ENCODE results near the gene OGFOD3. TPM values are rescaled to one million over a fixed set of nuclear protein-coding genes. Genes with fewer than 3 reads are reported as not detected.
"Not testable (repeated sequence)": the region's sequence is repeated elsewhere in the genome, so short reads cannot be mapped to it uniquely, and the experiment has no call there.

The OGFOD3 gene
- total RNA-seq, result 28.7 and 34.7 TPM in 2 replicates

- DNase-seq (ENCODE audit: low spot score), result peak; percentile 85
- Mint-ChIP-seq H3K27me3 (ENCODE audit: insufficient read depth) (no peaks in the 10 kb centered on the region), H3K9me3 (no peaks in the 10 kb centered on the region), H3K4me1 (ENCODE audit: low read depth) (peaks cover 24% of the 10 kb centered on the region), H3K4me3 (peak within 1 kb of the TSS; percentile 82), H3K27ac (peak within 1 kb of the TSS; percentile 61), H3K36me3 (ENCODE audit: low read depth) (peaks cover 29% of the 10 kb centered on the region)
- intact Hi-C loops (cut with micrococcal nuclease), result loop anchor here (1.0 to 5.0 kb wide), 7 partner anchors 32 to 381 kb away; partner anchors contain the start of genes CSNK1D, CYBC1, DCXR and NARF
These were observed at the start of gene OGFOD3, which contains the start of gene HEXD for GRCh38 chr17:82418001-82418986. Gene OGFOD3, minus strand, starts transcription at chr17:82418586. Its CDS starts 101 bp downstream, at chr17:82418485. Gene HEXD, plus strand, starts transcription at chr17:82418347. Its CDS starts 1,453 bp downstream, at chr17:82419800.

GRCh38 chr17:82465023-82465603, 46.7 kb upstream of the OGFOD3 start:
- Mint-ChIP-seq H3K27me3 (ENCODE audit: insufficient read depth) (no peaks in the 10 kb centered on the region), H3K36me3 (ENCODE audit: low read depth) (peaks cover 66% of the 10 kb centered on the region), H3K4me1 (ENCODE audit: low read depth) (peaks cover 67% of the 10 kb centered on the region), H3K27ac (peak overlapping the region; percentile 60), H3K4me3 (no peak overlapping the region), H3K9me3 (no peaks in the 10 kb centered on the region)
- no peak for DNase-seq (ENCODE audit: low spot score)
- intact Hi-C loops (cut with micrococcal nuclease), result no loop called here

- intact Hi-C loops (cut with micrococcal nuclease), result no loop called here
- no peaks in the 10 kb centered on the region for H3K9me3 Mint-ChIP-seq
- peaks cover 65% of the 10 kb centered on the region for H3K36me3 Mint-ChIP-seq (ENCODE audit: low read depth)
- no peaks in the 10 kb centered on the region for H3K27me3 Mint-ChIP-seq (ENCODE audit: insufficient read depth)
- H3K4me1 Mint-ChIP-seq (ENCODE audit: low read depth), result peaks cover 64% of the 10 kb centered on the region
- DNase-seq (ENCODE audit: low spot score), result no peak
- H3K4me3 Mint-ChIP-seq, result no peak overlapping the region
- H3K27ac Mint-ChIP-seq, result peak overlapping the region; percentile 38
These were observed 46.2 kb upstream of the OGFOD3 start for GRCh38 chr17:82464567-82464929.

GRCh38 chr17:82463925-82464566, 45.7 kb upstream of the OGFOD3 start:
- intact Hi-C loops (cut with micrococcal nuclease), result no loop called here
- peaks cover 63% of the 10 kb centered on the region for H3K36me3 Mint-ChIP-seq (ENCODE audit: low read depth)
- no peak overlapping the region for H3K4me3 Mint-ChIP-seq
- H3K27me3 Mint-ChIP-seq (ENCODE audit: insufficient read depth), result no peaks in the 10 kb centered on the region
- H3K27ac Mint-ChIP-seq, result peak overlapping the region; percentile 40
- peaks cover 68% of the 10 kb centered on the region for H3K4me1 Mint-ChIP-seq (ENCODE audit: low read depth)
- DNase-seq (ENCODE audit: low spot score), result no peak
- H3K9me3 Mint-ChIP-seq, result no peaks in the 10 kb centered on the region

GRCh38 chr17:82463391-82463790, 45.0 kb upstream of the OGFOD3 start:
- Mint-ChIP-seq H3K4me3 (no peak overlapping the region), H3K27me3 (ENCODE audit: insufficient read depth) (no peaks in the 10 kb centered on the region), H3K36me3 (ENCODE audit: low read depth) (peaks cover 56% of the 10 kb centered on the region), H3K27ac (peak overlapping the region; percentile 40), H3K4me1 (ENCODE audit: low read depth) (peaks cover 62% of the 10 kb centered on the region), H3K9me3 (no peaks in the 10 kb centered on the region)
- intact Hi-C loops (cut with micrococcal nuclease), result no loop called here
- DNase-seq (ENCODE audit: low spot score), result no peak

GRCh38 chr17:82461827-82462524, 43.6 kb upstream of the OGFOD3 start:
- H3K9me3 Mint-ChIP-seq, result no peaks in the 10 kb centered on the region
- no peaks in the 10 kb centered on the region for H3K27me3 Mint-ChIP-seq (ENCODE audit: insufficient read depth)
- no peak for DNase-seq (ENCODE audit: low spot score)
- peaks cover 69% of the 10 kb centered on the region for H3K4me1 Mint-ChIP-seq (ENCODE audit: low read depth)
- intact Hi-C loops (cut with micrococcal nuclease), result no loop called here
- H3K27ac Mint-ChIP-seq, result peak overlapping the region; percentile 40
- H3K4me3 Mint-ChIP-seq, result peak overlapping the region; percentile 96
- H3K36me3 Mint-ChIP-seq (ENCODE audit: low read depth), result peaks cover 57% of the 10 kb centered on the region

GRCh38 chr17:82459936-82460335, 41.5 kb upstream of the OGFOD3 start:
- Mint-ChIP-seq H3K4me3 (peak overlapping the region; percentile 96), H3K4me1 (ENCODE audit: low read depth) (peaks cover 62% of the 10 kb centered on the region), H3K36me3 (ENCODE audit: low read depth) (peaks cover 47% of the 10 kb centered on the region)
- H3K27ac Mint-ChIP-seq; H3K27me3 Mint-ChIP-seq (ENCODE audit: insufficient read depth); DNase-seq (ENCODE audit: low spot score); H3K9me3 Mint-ChIP-seq: not testable (repeated sequence)
- intact Hi-C loops (cut with micrococcal nuclease), result loop anchor here (2.0 kb wide), 3 partner anchors 15 to 95 kb away; partner anchors contain the start of genes HEXD and OGFOD3

GRCh38 chr17:82458885-82459424, 40.6 kb upstream of the OGFOD3 start:
- intact Hi-C loops (cut with micrococcal nuclease), result loop anchor here (1.0 to 2.0 kb wide), 8 partner anchors 9 to 293 kb away; partner anchors contain the start of genes CYBC1, HEXD, OGFOD3 and TBCD
- Mint-ChIP-seq H3K4me3 (peak overlapping the region; percentile 96), H3K9me3 (peaks cover 4% of the 10 kb centered on the region), H3K36me3 (ENCODE audit: low read depth) (peaks cover 41% of the 10 kb centered on the region), H3K4me1 (ENCODE audit: low read depth) (peaks cover 52% of the 10 kb centered on the region), H3K27me3 (ENCODE audit: insufficient read depth) (no peaks in the 10 kb centered on the region), H3K27ac (peak overlapping the region; percentile 90)
- DNase-seq (ENCODE audit: low spot score), result peak; percentile 16

- Mint-ChIP-seq H3K9me3 (peaks cover 4% of the 10 kb centered on the region), H3K4me1 (ENCODE audit: low read depth) (peaks cover 46% of the 10 kb centered on the region), H3K27ac (peak within 1 kb of the TSS; percentile 95), H3K4me3 (peak within 1 kb of the TSS; percentile 96), H3K27me3 (ENCODE audit: insufficient read depth) (no peaks in the 10 kb centered on the region), H3K36me3 (ENCODE audit: low read depth) (peaks cover 35% of the 10 kb centered on the region)
- peak; percentile 99 for DNase-seq (ENCODE audit: low spot score)
- intact Hi-C loops (cut with micrococcal nuclease), result loop anchor here (1.0 to 2.0 kb wide), 8 partner anchors 8 to 294 kb away; partner anchors contain the start of genes CYBC1, HEXD, OGFOD3 and TBCD
These were observed 39.9 kb upstream of the OGFOD3 start, which contains the start of gene NARF for GRCh38 chr17:82458179-82458884. Gene NARF, plus strand, starts transcription at chr17:82458741. Its CDS starts 63 bp downstream, at chr17:82458804.

GRCh38 chr17:82457929-82458178, 39.5 kb upstream of the OGFOD3 start:
- Mint-ChIP-seq H3K27ac (peak overlapping the region; percentile 95), H3K4me1 (ENCODE audit: low read depth) (peaks cover 41% of the 10 kb centered on the region), H3K27me3 (ENCODE audit: insufficient read depth) (no peaks in the 10 kb centered on the region), H3K9me3 (peaks cover 4% of the 10 kb centered on the region), H3K36me3 (ENCODE audit: low read depth) (peaks cover 30% of the 10 kb centered on the region), H3K4me3 (peak overlapping the region; percentile 82)
- intact Hi-C loops (cut with micrococcal nuclease), result loop anchor here (1.0 to 2.0 kb wide), 8 partner anchors 8 to 294 kb away; partner anchors contain the start of genes CYBC1, HEXD, OGFOD3 and TBCD
- DNase-seq (ENCODE audit: low spot score), result no peak

GRCh38 chr17:82457073-82457928, 38.9 kb upstream of the OGFOD3 start:
- Mint-ChIP-seq H3K4me1 (ENCODE audit: low read depth) (peaks cover 39% of the 10 kb centered on the region), H3K36me3 (ENCODE audit: low read depth) (peaks cover 25% of the 10 kb centered on the region), H3K9me3 (peaks cover 4% of the 10 kb centered on the region), H3K4me3 (peak overlapping the region; percentile 82), H3K27me3 (ENCODE audit: insufficient read depth) (no peaks in the 10 kb centered on the region), H3K27ac (peak overlapping the region; percentile 95)
- DNase-seq (ENCODE audit: low spot score), result no peak
- intact Hi-C loops (cut with micrococcal nuclease), result no loop called here
